OCI-LY3 (cell line): ENCODE data around the gene EMILIN3.
A peak's percentile ranks its signal among the peaks of the same experiment; 100 is the strongest.

ENCODE experiments used
- H2AFZ ChIP-seq: fragments of 200-600, 300-600 bp; shearing (Covaris generic); 2 replicates; pipeline ENCODE4 v1.6.0; 2014; ENCODE audit warnings: antibody characterized with exemption, low read depth, low read length
- H3K27ac ChIP-seq: fragments of 200-600, 300-600 bp; sonication (generic); 2 replicates; pipeline ENCODE4 v1.5.1; 2014; ENCODE audit warnings: mild to moderate bottlenecking, low read length, moderate library complexity, mixed read lengths
- H3K27me3 ChIP-seq: fragments of 200-600, 300-600 bp; sonication (generic); 2 replicates; pipeline ENCODE4 v1.6.1; 2014; ENCODE audit warnings: low read depth, low read length, mixed read lengths
- H3K36me3 ChIP-seq: fragments of 200-600, 300-600 bp; sonication (generic); replicated peaks from 2 replicates; pipeline ENCODE3; 2014; ENCODE audit warnings: low read depth, low read length, mixed read lengths
- H3K4me1 ChIP-seq: fragments of 300-600, 200-600 bp; sonication (generic); 2 replicates; pipeline ENCODE4 v1.6.1; 2014; ENCODE audit warnings: low read length, mixed read lengths
- H3K4me2 ChIP-seq: fragments of 200-600, 300-600 bp; sonication (generic); 2 replicates; pipeline ENCODE4 v1.6.1; 2014; ENCODE audit warnings: low read length, mixed read lengths
- H3K4me3 ChIP-seq: fragments of 300-600, 200-600 bp; sonication (generic); 2 replicates; pipeline ENCODE4 v1.5.1; 2014; ENCODE audit warnings: antibody characterized with exemption, mild to moderate bottlenecking, low read length, moderate library complexity
- H3K79me2 ChIP-seq: fragments of 300-600, 200-600 bp; shearing (Covaris generic); 2 replicates; pipeline ENCODE4 v1.6.1; 2014; ENCODE audit warnings: mild to moderate bottlenecking, low read length, mixed read lengths
- H3K9ac ChIP-seq: fragments of 300-600, 200-600 bp; shearing (Covaris generic); 2 replicates; pipeline ENCODE4 v1.6.0; 2014; ENCODE audit warnings: mild to moderate bottlenecking, low read length, moderate library complexity
- H3K9me3 ChIP-seq: fragments of 200-600, 300-600 bp; shearing (Covaris generic); 2 replicates; pipeline ENCODE4 v1.6.1; 2014; ENCODE audit warnings: low read length, mixed read lengths; ENCODE audit not compliant: insufficient read depth
- H4K20me1 ChIP-seq: fragments of 200-600, 300-600 bp; sonication (generic); 2 replicates; pipeline ENCODE4 v1.6.1; 2016; ENCODE audit warnings: low read length, mixed read lengths; ENCODE audit not compliant: insufficient read depth
- CTCF ChIP-seq: fragments of 200-600, 300-600 bp; sonication (generic); IDR thresholded peaks from 2 replicates; pipeline ENCODE4 v1.5.1; 2014; ENCODE audit warnings: antibody characterized with exemption, low read length, low read depth
- EZH2phosphoT487 ChIP-seq: fragments of 200-600 bp; shearing (Covaris generic); IDR thresholded peaks from 2 replicates; pipeline ENCODE4 v1.6.1; 2018; ENCODE audit warnings: antibody characterized with exemption, mixed run types, low read depth

Gene EMILIN3

GRCh38 chr20:41412324-41413120 lies 45.9 kb upstream of the EMILIN3 start:
- Histone ChIP-seq H3K27ac (no peak overlapping the region), H3K36me3 (peaks cover 90% of the 10 kb centered on the region)
- TF ChIP-seq EZH2phosphoT487 (no peak), CTCF (no peak)

GRCh38 chr20:41411391-41411847 lies 44.8 kb upstream of the EMILIN3 start:
- no peak overlapping the region for H3K4me3 ChIP-seq
- no peaks in the 10 kb centered on the region for H3K79me2 ChIP-seq
- H3K4me2 ChIP-seq: no peak overlapping the region
- H2AFZ ChIP-seq: no peak overlapping the region
- no peak overlapping the region for H3K9ac ChIP-seq
- H3K4me1 ChIP-seq: peaks cover 5% of the 10 kb centered on the region; the same call in 1 of the 2 replicates
- H3K9me3 ChIP-seq: no peaks in the 10 kb centered on the region
- H3K27ac ChIP-seq: no peak overlapping the region
- TF ChIP-seq CTCF: peak; percentile 79
- no peak for TF ChIP-seq EZH2phosphoT487
- peaks cover 89% of the 10 kb centered on the region for H3K36me3 ChIP-seq
- H4K20me1 ChIP-seq: no peaks in the 10 kb centered on the region
- H3K27me3 ChIP-seq: no peaks in the 10 kb centered on the region

More at GRCh38 chr20:41412324-41413120, 45.9 kb upstream of the EMILIN3 start:
- Histone ChIP-seq H3K4me3 (no peak overlapping the region), H3K27me3 (no peaks in the 10 kb centered on the region), H3K9ac (no peak overlapping the region), H3K79me2 (no peaks in the 10 kb centered on the region), H4K20me1 (no peaks in the 10 kb centered on the region), H3K9me3 (no peaks in the 10 kb centered on the region), H2AFZ (no peak overlapping the region), H3K4me2 (no peak overlapping the region), H3K4me1 (peaks cover 5% of the 10 kb centered on the region; the same call in 1 of the 2 replicates)

GRCh38 chr20:41408986-41409385 lies 42.4 kb upstream of the EMILIN3 start:
- Histone ChIP-seq H3K4me3 (no peak overlapping the region), H3K27ac (no peak overlapping the region), H3K9me3 (no peaks in the 10 kb centered on the region), H2AFZ (no peak overlapping the region), H3K79me2 (no peaks in the 10 kb centered on the region), H3K27me3 (no peaks in the 10 kb centered on the region), H4K20me1 (no peaks in the 10 kb centered on the region), H3K4me2 (no peak overlapping the region), H3K36me3 (peaks cover 85% of the 10 kb centered on the region), H3K4me1 (peaks cover 13% of the 10 kb centered on the region), H3K9ac (no peak overlapping the region)
- TF ChIP-seq EZH2phosphoT487 (no peak), CTCF (no peak)

GRCh38 chr20:41408156-41408794 lies 41.7 kb upstream of the EMILIN3 start:
- Histone ChIP-seq H3K27ac (no peak overlapping the region), H3K4me1 (peaks cover 17% of the 10 kb centered on the region), H2AFZ (no peak overlapping the region), H4K20me1 (no peaks in the 10 kb centered on the region), H3K4me2 (no peak overlapping the region), H3K4me3 (no peak overlapping the region), H3K9ac (no peak overlapping the region), H3K27me3 (no peaks in the 10 kb centered on the region), H3K36me3 (peaks cover 82% of the 10 kb centered on the region), H3K79me2 (no peaks in the 10 kb centered on the region), H3K9me3 (no peaks in the 10 kb centered on the region)
- no peak for TF ChIP-seq EZH2phosphoT487
- no peak for TF ChIP-seq CTCF
